Mammary epithelial cell (primary cell): Measurements from ENCODE around the gene NTN1.

Experiments
- CTCF ChIP-seq, 2 donors: IDR thresholded peaks in 1 of 2; conservative IDR thresholded peaks in 1 of 2; 2 replicates each; pipeline ENCODE4 v1.5.1; 2011 to 2012; ENCODE audit warnings: inconsistent platforms in 2 of 2, low read length in 2 of 2, mild to moderate bottlenecking in 2 of 2, control low read depth in 1 of 2, low read depth in 1 of 2; ENCODE audit not compliant: insufficient read depth in 1 of 2; ENCODE audit errors: extremely low read depth in 1 of 2
- EZH2 ChIP-seq: IDR thresholded peaks from 2 replicates; pipeline ENCODE4 v1.6.1; 2012; ENCODE audit warnings: low read length, inconsistent platforms, borderline replicate concordance

DNA sequence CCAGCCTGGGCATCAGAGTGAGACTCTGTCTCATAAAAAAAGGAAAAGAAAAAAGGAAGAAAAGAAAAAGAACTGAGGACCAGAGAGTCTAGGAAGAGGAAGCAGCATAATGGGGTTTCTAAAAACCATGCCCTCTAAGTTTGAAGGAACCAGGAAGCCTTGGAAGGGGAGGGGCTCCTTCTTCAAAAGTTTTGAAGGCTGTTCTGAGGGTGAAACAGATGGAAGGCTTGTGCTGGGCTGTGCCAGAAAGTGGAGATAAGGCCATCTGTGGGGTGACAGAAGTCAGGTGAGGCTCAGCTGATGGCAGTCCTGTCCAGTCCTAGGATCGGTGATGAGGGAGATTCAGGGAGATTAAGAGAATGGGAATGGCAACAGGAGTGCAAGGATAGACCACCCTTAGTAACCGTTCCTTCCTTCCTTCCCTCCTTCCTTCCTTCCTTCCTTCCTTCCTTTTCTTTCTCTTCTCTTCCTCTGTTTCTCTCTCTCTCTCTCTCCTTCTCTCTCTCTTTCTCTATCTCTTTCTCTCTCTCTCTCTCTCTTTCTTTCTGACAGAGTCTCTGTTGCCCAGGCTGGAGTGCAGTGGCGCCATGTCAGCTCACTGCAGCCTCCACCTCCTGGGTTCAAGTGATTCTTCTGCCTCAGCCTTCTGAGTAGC is 182.6 kb downstream of the NTN1 start:
- TF ChIP-seq CTCF (conservative IDR thresholded peaks at IDR 0.05 in 1 of 2, IDR thresholded peaks at IDR 0.05 in 1 of 2; ENCODE audit: extremely low read depth in 1 of 2, insufficient read depth in 1 of 2, low read depth in 1 of 2, low read length in 2 of 2): no peak
- TF ChIP-seq EZH2: no peak
